T follicular helper cell (primary cell): ENCODE measurements around the gene CPEB3.

Experiments
- DNase-seq: peaks from one replicate; pipeline ENCODE4 v3.0.0-alpha.2; 2020; ENCODE audit warnings: low read depth

The CPEB3 gene

GRCh38 chr10:92213049-92213448 lies 77.8 kb downstream of the CPEB3 start:
- no peak for DNase-seq

GRCh38 chr10:92208736-92209135 lies 82.1 kb downstream of the CPEB3 start:
- no peak for DNase-seq

- no peak for DNase-seq
These were observed 82.6 kb downstream of the CPEB3 start for GRCh38 chr10:92208157-92208720.

- no peak for DNase-seq
These were observed 83.8 kb downstream of the CPEB3 start for GRCh38 chr10:92207061-92207460.

GRCh38 chr10:92203919-92204623 lies 86.8 kb downstream of the CPEB3 start:
- DNase-seq, result no peak

DNA sequence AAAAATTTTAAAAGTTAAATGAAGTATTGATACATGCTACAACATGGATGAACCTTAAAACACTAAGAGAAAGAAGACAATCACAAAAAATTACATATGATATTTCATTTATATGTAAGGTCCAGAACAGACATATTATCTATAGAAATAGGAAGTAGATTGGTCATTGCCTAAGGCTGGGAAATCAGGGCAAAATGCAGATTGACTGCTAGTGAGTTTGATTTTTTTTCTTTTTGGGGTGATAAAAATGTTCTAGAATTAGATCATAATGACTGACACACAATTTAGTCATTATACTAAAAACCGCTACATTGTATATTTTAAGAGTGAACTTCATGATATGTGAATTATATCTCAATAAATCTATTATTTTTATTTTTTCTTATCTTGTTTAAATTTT lies 88.3 kb downstream of the CPEB3 start:
- DNase-seq, result no peak

DNA sequence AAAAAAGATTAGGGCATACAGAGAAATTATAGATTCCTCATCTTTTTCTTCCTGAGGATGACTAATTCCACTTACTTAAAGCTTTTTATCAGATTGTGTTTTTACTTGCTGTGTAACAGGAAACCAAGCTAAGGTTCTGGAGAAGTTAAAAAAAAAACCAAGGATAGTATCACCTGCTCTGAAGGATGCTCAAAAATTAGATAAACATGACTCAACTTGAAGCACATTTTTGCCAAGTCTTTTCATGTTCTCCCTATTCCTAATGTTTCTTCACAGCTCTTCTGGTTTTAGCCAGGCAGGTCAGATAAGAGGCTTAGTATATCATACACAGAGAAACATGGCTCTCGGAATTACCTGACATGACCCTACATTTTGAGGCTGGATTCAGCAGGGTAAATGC lies 90.3 kb downstream of the CPEB3 start:
- no peak for DNase-seq

DNA sequence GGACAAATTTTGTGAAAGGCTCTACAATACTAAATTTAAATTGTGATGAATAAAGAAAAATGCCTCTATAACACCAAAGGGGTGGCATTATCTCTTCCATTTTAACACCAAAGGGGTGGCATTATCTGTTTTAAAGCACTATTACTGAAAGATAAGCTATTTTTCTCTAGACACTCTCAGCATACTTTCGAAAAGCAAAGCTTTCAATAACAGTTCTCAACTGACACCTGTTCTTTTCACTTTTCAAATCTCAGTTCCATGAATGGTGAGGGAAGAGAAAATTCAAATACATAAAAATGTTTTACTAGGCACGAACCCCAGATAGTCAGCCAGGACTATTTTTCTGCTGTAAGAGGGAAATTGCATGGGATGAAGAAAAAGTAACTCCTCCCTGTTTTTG lies 103.8 kb downstream of the CPEB3 start:
- DNase-seq, result no peak

DNA sequence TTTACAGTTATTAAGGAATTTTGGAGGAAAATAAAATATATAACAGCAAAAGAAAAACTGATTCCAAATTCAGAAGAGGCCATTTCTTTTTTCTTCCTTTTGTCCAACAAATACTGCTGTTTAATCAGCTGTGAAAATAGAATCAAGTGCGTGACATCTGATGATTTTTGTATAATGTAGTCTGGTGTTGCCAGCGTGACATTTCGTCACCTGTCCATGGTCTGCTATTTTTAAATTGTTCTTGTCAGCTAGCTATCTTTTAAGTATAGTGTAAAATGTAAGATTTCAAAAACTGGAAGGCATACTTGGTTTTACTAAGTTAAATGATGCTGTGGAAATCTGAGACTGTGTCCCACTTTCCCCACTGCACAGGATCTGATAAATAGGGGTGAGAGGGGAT lies 105.9 kb downstream of the CPEB3 start:
- DNase-seq, result no peak

- DNase-seq, result no peak
These were observed 107.7 kb downstream of the CPEB3 start for GRCh38 chr10:92183199-92183598.

GRCh38 chr10:92181575-92181974 lies 109.3 kb downstream of the CPEB3 start:
- DNase-seq, result no peak

- no peak for DNase-seq
These were observed 110.5 kb downstream of the CPEB3 start for GRCh38 chr10:92180399-92180798.

- DNase-seq, result no peak
These were observed 113.3 kb downstream of the CPEB3 start for GRCh38 chr10:92177546-92177945.

DNA sequence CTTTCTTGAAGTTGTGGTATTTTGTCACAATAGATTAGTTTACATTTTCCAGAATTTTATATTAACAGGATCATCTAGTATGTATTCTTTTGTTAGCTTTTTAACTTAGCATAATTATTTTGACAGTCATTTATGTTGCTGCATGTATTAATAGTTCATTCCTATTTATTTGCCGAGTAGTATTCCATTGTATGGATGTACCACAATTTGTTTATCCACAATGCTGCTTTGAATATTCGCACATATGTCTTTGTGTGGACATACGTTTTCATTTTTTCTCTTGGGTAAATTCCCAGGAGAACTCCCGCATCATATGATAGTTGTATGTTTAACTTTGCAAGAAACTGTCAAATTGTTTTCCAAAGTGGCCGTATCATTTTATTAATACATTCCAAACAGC lies 115.7 kb downstream of the CPEB3 start:
- no peak for DNase-seq

DNA sequence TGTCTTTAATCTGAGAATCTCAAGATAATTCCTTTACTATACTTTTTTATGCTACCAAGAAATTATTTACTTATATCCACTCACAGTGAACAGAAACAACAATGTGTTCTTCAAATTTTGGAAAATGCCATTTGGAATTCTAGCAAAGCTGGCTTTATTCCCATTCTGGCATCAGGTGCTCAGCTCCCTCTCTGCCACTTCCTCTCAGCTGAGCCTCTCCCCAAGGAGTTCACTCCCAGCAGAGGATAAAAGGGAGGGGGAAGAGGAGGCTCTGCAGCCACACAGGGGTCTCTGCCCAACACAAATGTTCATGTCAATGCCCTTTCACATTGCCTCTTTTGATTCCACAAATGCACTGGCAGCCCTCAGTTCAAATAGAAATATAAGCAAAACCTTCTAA lies 116.9 kb downstream of the CPEB3 start:
- DNase-seq, result no peak

- no peak for DNase-seq
These were observed 126.7 kb downstream of the CPEB3 start for GRCh38 chr10:92164036-92164696.

DNA sequence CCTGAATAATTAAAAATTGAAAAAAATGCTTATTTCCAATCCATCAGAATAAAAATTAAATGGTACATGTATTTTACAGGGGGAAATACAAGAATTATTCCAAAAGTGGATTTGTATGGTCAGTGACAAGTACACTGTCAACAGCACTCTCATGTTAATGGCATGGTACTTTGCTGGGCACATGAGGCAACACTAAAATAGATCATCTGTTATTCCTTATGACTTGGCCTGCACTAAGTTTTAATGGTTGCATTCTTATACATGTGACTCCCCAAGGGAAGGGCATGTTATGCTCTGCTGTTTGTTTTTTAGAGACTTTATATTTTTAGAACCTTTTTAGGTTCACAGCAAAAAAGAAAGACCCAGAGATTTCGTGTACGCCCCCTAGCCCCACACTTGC lies 128.3 kb downstream of the CPEB3 start:
- no peak for DNase-seq

DNA sequence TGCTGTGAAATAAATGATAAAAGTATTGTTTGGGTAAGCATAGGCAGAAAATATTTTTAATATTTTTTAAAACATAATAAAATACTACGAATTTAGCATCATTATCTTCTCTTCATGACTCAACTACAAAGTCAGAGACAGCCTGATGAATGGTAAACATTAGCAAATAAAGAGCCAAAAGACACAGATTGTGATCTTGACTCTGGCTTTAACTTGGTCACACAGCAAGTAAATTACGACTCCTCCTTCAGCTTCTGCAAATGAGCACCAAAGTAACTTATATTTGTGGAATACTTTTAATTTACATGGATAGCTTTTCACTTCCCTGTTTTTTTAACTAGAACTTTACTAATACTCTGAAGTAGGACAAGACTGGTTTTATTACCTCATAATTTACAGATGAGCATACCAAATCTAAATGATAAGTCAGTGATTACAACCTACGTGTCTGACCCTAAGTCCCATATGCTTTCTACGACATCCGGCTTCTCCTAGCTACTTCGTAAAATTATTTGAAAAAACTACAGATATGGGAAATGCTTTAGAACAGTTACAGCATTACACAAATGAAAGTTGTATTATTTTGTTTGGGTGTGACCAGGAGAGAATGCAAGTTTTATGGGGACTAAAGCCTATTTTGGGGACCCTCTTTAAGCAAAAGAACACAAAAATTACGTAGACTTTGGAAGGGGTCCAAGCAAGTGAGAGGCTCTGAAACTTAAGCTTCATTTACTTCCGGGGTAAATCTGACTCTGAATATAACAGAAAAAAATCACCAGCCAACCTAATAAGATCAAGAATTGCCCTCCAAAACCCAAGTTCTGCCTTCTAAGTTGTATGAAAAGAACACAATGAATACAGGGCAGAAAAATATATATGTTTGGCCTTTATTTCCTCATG lies 133.8 kb downstream of the CPEB3 start:
- DNase-seq, result no peak

DNA sequence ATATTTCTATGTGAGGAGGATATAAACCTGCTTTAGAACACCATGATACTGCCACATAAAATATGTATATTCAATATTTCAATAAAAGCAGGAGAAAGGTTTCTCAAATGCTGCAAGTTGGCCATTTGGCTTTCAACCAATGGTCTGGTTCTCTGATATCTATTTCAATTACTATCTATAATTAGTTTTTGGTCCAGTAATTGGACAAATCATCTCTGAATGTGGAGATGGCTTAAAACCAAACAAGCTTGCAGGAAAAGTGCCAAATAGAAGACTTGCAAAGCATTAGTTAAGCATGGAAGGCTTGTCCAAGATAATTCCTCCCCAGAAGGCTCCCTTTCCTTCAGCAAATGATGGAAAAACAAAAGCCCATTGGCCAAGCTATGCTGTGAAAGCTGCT lies 140.1 kb downstream of the CPEB3 start:
- DNase-seq, result no peak

DNA sequence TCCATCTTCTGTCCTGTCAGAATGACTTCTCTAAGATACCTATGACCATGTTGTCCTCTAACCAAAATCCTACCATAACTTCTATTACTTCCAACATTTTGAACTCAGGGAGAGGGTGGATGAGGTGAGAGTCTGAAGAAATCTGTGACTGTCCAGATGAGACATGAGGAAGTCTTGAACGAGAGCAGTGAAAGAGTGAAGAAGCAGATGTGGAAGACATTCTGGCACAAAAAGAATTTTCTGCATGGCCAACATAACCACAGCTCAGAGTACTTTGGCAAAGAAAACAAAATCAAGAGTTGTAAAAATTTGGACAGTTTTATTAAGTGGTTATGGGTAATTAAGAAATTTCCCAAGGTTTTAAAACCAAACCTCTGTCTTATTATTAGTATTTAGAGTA lies 141.6 kb downstream of the CPEB3 start:
- DNase-seq, result no peak

- no peak for DNase-seq
These were observed 144.1 kb downstream of the CPEB3 start for GRCh38 chr10:92146781-92147180.

GRCh38 chr10:92146107-92146506 lies 144.8 kb downstream of the CPEB3 start:
- no peak for DNase-seq

- no peak for DNase-seq
These were observed 147.9 kb downstream of the CPEB3 start for GRCh38 chr10:92142949-92143348.
